SKM-1 (cell line): Measurements from ENCODE around the gene PEX26.
"Not testable (repeated sequence)": the region's sequence is repeated elsewhere in the genome, so short reads cannot be mapped to it uniquely, and the experiment has no call there.

Source experiments
- DNase-seq: peaks from one replicate; lab custom pipeline; 2025; ENCODE audit not compliant: unreplicated experiment; lab: John Stamatoyannopoulos, UW

Gene PEX26

GRCh38 chr22:18056161-18056666 lies 21.6 kb upstream of the PEX26 start:
- no peak for DNase-seq

GRCh38 chr22:18056807-18057474 lies 20.8 kb upstream of the PEX26 start:
- DNase-seq: no peak

DNA sequence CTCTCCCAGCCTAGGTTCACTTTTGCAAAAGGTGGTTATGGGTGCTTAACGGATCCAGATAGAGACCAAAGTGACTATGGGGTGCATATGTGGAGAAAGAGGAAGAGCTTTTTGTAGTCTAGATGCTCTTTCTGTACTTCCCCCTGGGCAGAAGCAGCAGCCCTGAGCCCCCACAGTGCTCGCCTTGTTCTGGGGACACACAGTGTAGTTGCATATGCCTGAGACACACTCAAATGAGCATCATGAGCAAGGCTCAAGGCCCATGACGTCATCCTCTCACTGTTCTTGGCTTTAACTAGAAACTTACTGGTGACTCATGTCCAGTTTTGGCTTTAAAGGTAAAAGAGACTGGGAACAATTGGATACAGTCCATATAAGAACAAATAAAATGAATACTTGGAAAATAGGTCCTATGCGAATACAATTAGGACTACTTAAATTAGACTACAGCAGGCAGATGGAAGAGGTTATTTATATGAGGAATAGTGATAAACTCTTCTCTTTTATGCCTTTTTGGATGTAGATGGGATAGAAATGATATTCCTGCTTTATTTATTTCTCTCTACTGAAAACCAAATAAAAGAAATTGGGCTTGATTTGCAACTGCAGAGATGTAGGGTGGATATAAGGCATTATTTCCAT lies 20.1 kb upstream of the PEX26 start:
- no peak for DNase-seq

- DNase-seq: no peak
Measured at GRCh38 chr22:18058371-18059093, 19.3 kb upstream of the PEX26 start.

- DNase-seq: no peak
Measured at GRCh38 chr22:18059094-18059417, 18.7 kb upstream of the PEX26 start.

- DNase-seq: no peak
Measured at GRCh38 chr22:18059473-18059872, 18.3 kb upstream of the PEX26 start.

- no peak for DNase-seq
Measured at GRCh38 chr22:18059991-18060390, 17.8 kb upstream of the PEX26 start.

GRCh38 chr22:18060646-18061620 lies 16.9 kb upstream of the PEX26 start:
- DNase-seq: no peak

DNA sequence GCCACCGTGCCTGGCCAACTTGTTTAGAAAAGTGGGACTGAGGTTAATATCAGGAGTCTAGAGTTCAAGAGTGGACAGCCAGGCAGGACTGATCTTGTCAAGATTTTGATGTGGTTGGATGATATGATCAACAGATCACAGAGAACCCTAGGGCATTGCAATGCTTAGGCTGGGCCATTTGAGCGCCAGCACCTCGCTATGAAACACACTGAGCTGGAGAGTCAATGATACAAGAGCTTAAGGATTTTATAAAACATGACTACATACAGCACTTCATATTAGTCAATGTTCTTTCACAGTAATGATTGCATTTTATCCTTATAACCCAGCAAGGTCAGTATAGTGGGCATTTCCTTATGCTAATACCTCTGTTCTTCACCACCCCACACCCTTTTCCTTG lies 15.4 kb upstream of the PEX26 start:
- no peak for DNase-seq

DNA sequence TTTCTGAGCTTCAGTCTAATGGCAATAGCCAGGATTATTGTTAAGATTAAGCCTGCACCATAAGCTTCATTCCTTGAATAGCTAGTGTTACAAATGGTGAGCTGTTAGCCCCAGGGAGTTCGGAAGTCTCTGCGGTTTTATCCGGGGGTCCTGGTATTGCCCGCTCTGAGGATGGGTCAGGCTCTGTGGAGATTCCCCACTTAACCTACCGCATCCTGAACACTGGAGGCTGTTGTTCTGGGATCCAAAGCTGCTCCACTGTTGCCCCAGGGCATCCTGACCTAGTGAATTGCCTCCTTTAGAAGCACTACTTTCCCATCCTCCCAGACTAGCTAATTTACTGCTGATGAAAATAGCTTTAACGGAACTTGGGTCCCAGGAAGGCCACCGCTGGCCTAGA lies 14.5 kb upstream of the PEX26 start:
- DNase-seq: no peak

- DNase-seq: not testable (repeated sequence)
Measured at GRCh38 chr22:18063715-18064114, 14.1 kb upstream of the PEX26 start.

- no peak for DNase-seq
Measured at GRCh38 chr22:18064636-18065035, 13.2 kb upstream of the PEX26 start.

GRCh38 chr22:18065256-18065655 lies 12.5 kb upstream of the PEX26 start:
- DNase-seq: no peak

DNA sequence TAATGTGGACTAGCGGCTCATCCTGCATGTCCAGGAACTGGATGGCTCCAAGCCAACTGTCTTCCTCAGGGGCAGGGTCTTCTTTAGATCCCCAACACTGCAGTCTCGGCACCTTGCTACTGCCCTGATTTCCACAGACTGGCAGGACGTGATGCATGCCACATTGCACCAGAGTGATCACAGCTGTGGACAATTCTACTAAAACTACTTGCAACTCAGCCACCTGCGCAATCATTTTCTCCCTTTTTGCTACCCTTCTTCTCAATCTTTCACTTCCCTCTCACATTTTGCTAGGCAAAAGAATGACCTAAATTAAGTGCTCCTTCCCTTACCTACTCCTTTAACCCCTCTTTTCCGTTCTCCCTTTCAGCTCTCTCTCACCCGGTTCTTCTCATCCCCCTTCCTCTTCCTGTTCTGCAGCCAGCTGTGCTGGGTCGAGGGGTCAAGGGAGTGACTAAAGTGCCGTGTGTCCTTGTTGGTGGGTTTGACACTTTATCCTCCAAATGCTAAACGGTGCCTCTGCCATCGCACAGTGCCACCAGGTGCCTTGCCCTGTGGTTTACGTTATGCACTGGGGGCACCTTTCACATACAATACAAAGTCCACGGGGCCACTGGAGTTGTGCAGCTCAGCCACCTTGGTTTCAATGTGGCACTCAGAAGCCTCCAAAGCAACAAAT lies 11.5 kb upstream of the PEX26 start:
- no peak for DNase-seq

DNA sequence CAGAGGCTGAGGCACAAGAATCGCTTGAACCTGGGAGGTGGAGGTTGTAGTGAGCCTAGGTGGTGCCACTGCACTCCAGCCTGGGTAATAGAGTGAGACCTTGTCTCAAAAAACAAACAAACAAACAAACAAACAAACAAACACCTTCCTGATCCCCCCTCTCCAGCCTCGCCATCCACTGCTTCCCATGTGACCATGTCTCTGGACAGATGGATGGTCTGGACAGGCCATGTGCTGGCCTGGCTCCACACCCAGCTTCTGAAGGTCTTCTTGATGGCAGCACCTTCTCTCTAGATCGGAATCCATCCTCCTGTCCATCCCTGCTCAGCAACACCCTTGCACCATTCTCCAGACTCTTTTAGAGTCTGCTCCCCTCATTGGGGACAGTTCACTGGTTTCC lies 10.7 kb upstream of the PEX26 start:
- no peak for DNase-seq

DNA sequence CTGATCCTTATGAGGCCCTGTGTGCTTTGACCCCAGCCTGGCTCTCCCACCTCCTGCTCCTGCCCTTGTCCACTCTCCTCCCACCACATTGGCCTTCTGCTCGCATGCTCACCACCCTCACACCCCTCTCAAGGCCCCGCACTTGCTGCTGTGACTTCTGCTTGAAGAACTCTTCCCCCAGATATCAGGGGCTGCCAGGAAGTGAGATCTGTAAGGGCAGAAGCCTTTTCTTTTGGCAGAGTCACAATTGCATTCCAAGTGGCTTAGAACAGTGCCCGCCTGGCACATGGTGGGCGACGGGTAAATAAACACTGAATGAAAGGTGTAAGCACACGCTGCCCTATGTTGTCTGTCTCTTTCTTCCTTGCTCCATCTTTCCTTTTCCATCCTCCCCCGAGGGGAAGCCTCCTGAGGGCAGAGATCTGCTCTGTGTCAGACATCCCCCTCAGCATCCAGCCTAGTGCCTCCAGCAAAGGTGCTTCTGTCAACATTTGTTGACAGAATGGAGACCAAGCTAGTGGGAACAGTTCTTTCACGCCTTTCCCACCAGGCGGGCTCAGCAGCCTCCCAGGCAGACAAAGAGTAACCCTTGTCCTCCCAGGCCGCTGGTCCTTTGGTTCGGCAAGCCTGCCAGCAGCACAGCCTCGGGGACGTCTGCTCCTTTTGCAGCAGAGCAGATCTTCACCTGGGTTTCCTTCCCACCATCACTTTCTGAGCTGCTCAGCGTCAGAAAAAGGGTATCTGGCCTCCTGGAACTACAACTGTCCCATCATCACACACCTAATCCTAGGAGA lies 10.0 kb upstream of the PEX26 start:
- DNase-seq: no peak

DNA sequence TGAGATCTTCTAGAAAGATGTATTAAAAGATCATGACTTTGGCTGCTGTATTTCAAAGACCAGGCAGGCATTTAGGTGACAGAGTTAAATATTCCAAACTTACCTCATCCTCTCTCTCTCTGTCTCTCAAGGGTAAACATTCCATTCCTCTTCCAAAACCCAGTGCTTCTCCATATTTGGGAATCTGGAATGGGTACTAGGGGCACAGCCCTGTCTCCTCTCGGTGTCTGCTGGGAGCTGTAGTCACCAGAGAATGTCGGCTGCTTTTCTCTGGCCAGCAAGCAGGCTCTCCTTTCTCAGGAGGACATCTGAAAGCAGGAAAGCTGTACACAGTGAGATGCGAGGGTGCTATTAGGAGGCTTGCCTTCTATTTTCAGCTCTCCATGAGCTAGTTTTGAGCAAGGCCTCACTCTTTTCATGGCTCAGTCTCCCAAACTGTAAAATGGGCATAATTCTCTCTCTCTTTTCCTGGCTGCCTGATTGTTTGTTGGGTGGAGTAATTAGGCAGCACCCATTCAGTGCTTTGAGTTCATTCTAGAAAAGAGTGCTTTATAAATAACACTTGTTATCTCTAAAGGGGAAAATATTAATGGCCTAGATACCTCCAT lies 9.3 kb upstream of the PEX26 start:
- DNase-seq: no peak

GRCh38 chr22:18069041-18069440 lies 8.7 kb upstream of the PEX26 start:
- DNase-seq: no peak

DNA sequence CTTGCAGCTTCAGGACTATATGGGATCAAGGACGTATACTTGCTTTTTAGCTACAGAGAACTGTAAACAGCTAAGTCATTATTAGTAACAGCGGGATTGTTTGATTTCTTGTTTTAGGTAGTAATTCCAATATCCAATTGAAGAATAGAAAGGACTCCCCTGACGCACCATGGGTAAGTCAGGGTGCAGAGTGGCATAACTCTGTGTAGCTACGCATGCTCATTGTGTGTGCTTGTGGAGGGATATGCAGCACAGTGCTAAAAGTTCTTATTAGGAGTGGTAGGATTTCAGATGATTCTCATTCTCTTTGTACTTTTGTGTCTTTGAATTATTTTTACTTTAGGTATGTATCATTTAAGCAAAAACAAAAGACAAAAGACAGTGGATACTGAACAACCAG lies 7.7 kb upstream of the PEX26 start:
- DNase-seq: no peak
